DOHH2 (cell line): ENCODE measurements around the gene IL16.

Experiments used
- EZH2phosphoT487 ChIP-seq: fragments of 200-600 bp; sonication (generic); IDR thresholded peaks from 2 replicates; pipeline ENCODE4 v1.6.1; 2017; ENCODE audit warnings: borderline replicate concordance, mild to moderate bottlenecking, antibody characterized with exemption, low read length, moderate library complexity, mixed read lengths
- TF ChIP-seq, protein P1 (sequence below): fragments of 200-600 bp; sonication (generic); IDR thresholded peaks from one replicate; pipeline ENCODE4 v1.5.1; 2014; ENCODE audit warnings: antibody characterized with exemption, mild to moderate bottlenecking, low read depth, low read length; ENCODE audit not compliant: poor library complexity, severe bottlenecking

DNA sequence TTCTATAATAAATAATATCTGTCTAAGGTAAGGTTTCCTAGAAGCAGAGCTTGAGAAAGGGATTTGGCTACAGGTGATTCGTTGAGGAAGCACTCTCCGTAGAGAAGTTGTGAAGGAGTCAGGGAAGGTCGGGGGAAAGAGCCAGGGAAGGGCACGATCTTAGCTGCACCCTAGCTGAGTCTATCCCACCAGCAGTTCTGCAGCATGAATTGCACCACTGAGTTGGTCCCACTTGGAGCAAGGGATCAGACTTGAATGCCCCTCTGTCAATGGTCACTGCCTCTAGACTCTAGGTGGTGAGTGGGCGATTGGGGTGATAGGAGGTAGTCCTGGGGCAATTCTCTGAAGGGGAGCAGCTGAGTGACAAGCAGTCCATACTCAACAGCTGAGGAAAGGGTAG is 163.8 kb downstream of the IL16 start:
- TF ChIP-seq, protein P1, sequence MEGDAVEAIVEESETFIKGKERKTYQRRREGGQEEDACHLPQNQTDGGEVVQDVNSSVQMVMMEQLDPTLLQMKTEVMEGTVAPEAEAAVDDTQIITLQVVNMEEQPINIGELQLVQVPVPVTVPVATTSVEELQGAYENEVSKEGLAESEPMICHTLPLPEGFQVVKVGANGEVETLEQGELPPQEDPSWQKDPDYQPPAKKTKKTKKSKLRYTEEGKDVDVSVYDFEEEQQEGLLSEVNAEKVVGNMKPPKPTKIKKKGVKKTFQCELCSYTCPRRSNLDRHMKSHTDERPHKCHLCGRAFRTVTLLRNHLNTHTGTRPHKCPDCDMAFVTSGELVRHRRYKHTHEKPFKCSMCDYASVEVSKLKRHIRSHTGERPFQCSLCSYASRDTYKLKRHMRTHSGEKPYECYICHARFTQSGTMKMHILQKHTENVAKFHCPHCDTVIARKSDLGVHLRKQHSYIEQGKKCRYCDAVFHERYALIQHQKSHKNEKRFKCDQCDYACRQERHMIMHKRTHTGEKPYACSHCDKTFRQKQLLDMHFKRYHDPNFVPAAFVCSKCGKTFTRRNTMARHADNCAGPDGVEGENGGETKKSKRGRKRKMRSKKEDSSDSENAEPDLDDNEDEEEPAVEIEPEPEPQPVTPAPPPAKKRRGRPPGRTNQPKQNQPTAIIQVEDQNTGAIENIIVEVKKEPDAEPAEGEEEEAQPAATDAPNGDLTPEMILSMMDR: no peak
- TF ChIP-seq EZH2phosphoT487: no peak
